Kidney (tissue), 14 donors: ENCODE data around the gene SNTG2. TPM values are rescaled to one million over a fixed set of nuclear protein-coding genes. Genes with fewer than 3 reads are reported as not detected.

Experiments
- DNase-seq, 5 donors: peaks; one replicate each; pipeline ENCODE4 v3.0.0-alpha.2; 2013 to 2020
- FAIRE-seq: peaks from 2 replicates; lab custom pipeline; 2012; peaks lifted over from hg19 to GRCh38; lab: Jason Lieb, UNC
- H3K27ac ChIP-seq, 2 donors: one replicate each; pipeline ENCODE4 v1.7.0; 2013; ENCODE audit warnings: low read depth in 2 of 2, low read length in 2 of 2, inconsistent platforms in 1 of 2
- H3K27me3 ChIP-seq: one replicate; pipeline ENCODE4 v1.7.1; 2013; ENCODE audit warnings: low read length, inconsistent platforms; ENCODE audit not compliant: control insufficient read depth, insufficient read depth
- H3K36me3 ChIP-seq, 3 donors: one replicate each; pipeline versions ENCODE4 v1.7.0 to v1.7.1; 2013; ENCODE audit warnings: low read length in 3 of 3, control low read depth in 1 of 3, inconsistent platforms in 1 of 3; ENCODE audit not compliant: insufficient read depth in 3 of 3, control insufficient read depth in 2 of 3
- H3K4me1 ChIP-seq, 3 donors: one replicate each; pipeline versions ENCODE4 v1.7.0 to v1.7.1; 2013; ENCODE audit warnings: low read length in 3 of 3, inconsistent platforms in 1 of 3, low read depth in 1 of 3; ENCODE audit not compliant: control insufficient read depth in 2 of 3, insufficient read depth in 2 of 3
- H3K4me3 ChIP-seq, 3 donors: one replicate each; pipeline versions ENCODE4 v1.7.0 to v1.8.1; 2013; ENCODE audit warnings: low read length in 3 of 3, control low read depth in 1 of 3, inconsistent platforms in 1 of 3
- H3K9ac ChIP-seq, 3 donors: one replicate each; pipeline versions ENCODE4 v1.7.0 to v1.7.1; 2013; ENCODE audit warnings: low read length in 3 of 3, control low read depth in 1 of 3, inconsistent platforms in 1 of 3
- H3K9me3 ChIP-seq, 3 donors: one replicate each; pipeline versions ENCODE4 v1.7.0 to v1.7.1; 2013; ENCODE audit warnings: low read length in 3 of 3, control low read depth in 1 of 3, inconsistent platforms in 1 of 3; ENCODE audit not compliant: control insufficient read depth in 2 of 3, insufficient read depth in 1 of 3
- intact Hi-C: fragments of 100-400 bp; cut with DNase I; formaldehyde crosslinking; loops from one replicate; pipeline ENCODE4 v1.11.1; 2022
- polyA plus RNA-seq: library from polyadenylated mRNA; stranded (reverse); fragments of 350-450 nt; fragmentation: Illumina TruSeq; extraction: RNeasy Lipid Tissue Mini Kit (QIAGEN cat#74804); gene quantifications from one replicate; pipeline ENCODE4 v1.2.3, GENCODE V29; 2014; ENCODE audit warnings: low read depth, low replicate concordance; ENCODE audit not compliant: insufficient read depth
- total RNA-seq: library from RNA; stranded (reverse); fragmentation: NEBNext Ultra II Directional; extraction: Animal tissue kit (Norgen Biotek cat#: 25700); gene quantifications from one replicate; pipeline ENCODE4 v1.2.1, GENCODE V29; 2021
- TF ChIP-seq, protein P1 (sequence below): IDR thresholded peaks from 3 replicates; pipeline ENCODE4 v1.5.1; 2012; ENCODE audit warnings: mild to moderate bottlenecking, moderate library complexity, borderline replicate concordance; ENCODE audit not compliant: insufficient read depth; ENCODE audit errors: extremely low read depth
- donor health status: control.
- donor health status: control.
- donor health status: control.
- donor health status: control.
- donor health status: control.
- donor health status: DM: yes; HTN: yes; CAD: no.
- donor health status: Normal renal cell carcinoma (clear cell type).

The SNTG2 gene
- total and polyA plus RNA-seq, 2 donors from 2014 or later = 2.2 TPM; not detected in 1

GRCh38 chr2:1341404-1342120, 390.9 kb downstream of the SNTG2 start:
- no peak overlapping the region for H3K4me3 ChIP-seq
- H3K9ac ChIP-seq = no peak overlapping the region
- intact Hi-C loops = no loop called here
- H3K4me1 ChIP-seq = no peaks in the 10 kb centered on the region
- no peaks in the 10 kb centered on the region for H3K27me3 ChIP-seq
- no peak overlapping the region for H3K27ac ChIP-seq
- no peaks in the 10 kb centered on the region for H3K36me3 ChIP-seq
- H3K9me3 ChIP-seq = no peaks in the 10 kb centered on the region
- peak in 4 of 5 donors; percentile 76 to 83 (median 79) for DNase-seq
- no peak for FAIRE-seq
- TF ChIP-seq, protein P1, sequence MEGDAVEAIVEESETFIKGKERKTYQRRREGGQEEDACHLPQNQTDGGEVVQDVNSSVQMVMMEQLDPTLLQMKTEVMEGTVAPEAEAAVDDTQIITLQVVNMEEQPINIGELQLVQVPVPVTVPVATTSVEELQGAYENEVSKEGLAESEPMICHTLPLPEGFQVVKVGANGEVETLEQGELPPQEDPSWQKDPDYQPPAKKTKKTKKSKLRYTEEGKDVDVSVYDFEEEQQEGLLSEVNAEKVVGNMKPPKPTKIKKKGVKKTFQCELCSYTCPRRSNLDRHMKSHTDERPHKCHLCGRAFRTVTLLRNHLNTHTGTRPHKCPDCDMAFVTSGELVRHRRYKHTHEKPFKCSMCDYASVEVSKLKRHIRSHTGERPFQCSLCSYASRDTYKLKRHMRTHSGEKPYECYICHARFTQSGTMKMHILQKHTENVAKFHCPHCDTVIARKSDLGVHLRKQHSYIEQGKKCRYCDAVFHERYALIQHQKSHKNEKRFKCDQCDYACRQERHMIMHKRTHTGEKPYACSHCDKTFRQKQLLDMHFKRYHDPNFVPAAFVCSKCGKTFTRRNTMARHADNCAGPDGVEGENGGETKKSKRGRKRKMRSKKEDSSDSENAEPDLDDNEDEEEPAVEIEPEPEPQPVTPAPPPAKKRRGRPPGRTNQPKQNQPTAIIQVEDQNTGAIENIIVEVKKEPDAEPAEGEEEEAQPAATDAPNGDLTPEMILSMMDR = no peak

GRCh38 chr2:1348789-1349188, 398.1 kb downstream of the SNTG2 start:
- intact Hi-C loops = no loop called here
- Histone ChIP-seq H3K9ac (no peak overlapping the region), H3K9me3 (peaks cover 0 to 24% (median 1%) of the 10 kb centered on the region in 3 donors), H3K36me3 (no peaks in the 10 kb centered on the region), H3K4me3 (no peak overlapping the region), H3K27ac (no peak overlapping the region), H3K4me1 (no peaks in the 10 kb centered on the region), H3K27me3 (no peaks in the 10 kb centered on the region)
- no peak for FAIRE-seq
- no peak for DNase-seq
- TF ChIP-seq, protein P1 = no peak

- no peak overlapping the region for H3K9ac ChIP-seq
- no peak overlapping the region for H3K4me3 ChIP-seq
- TF ChIP-seq, protein P1 = no peak
- intact Hi-C loops = no loop called here
- H3K4me1 ChIP-seq = no peaks in the 10 kb centered on the region
- peaks cover 0 to 24% (median 1%) of the 10 kb centered on the region in 3 donors for H3K9me3 ChIP-seq
- no peak for DNase-seq
- no peaks in the 10 kb centered on the region for H3K27me3 ChIP-seq
- no peak for FAIRE-seq
- H3K36me3 ChIP-seq = no peaks in the 10 kb centered on the region
- H3K27ac ChIP-seq = no peak overlapping the region
Observed at GRCh38 chr2:1350111-1350510, 399.5 kb downstream of the SNTG2 start.

- no peak for FAIRE-seq
- Histone ChIP-seq H3K4me1 (no peaks in the 10 kb centered on the region), H3K9ac (no peak overlapping the region), H3K27ac (no peak overlapping the region), H3K9me3 (peaks cover 0 to 19% (median 1%) of the 10 kb centered on the region in 3 donors), H3K27me3 (no peaks in the 10 kb centered on the region), H3K4me3 (no peak overlapping the region), H3K36me3 (no peaks in the 10 kb centered on the region)
- intact Hi-C loops = no loop called here
- TF ChIP-seq, protein P1 = no peak
- no peak for DNase-seq
Observed at GRCh38 chr2:1353124-1353523, 402.5 kb downstream of the SNTG2 start.
